HEK293 (cell line): Measurements from ENCODE around the gene RPS6KA2.

ENCODE experiments used
- CTCF ChIA-PET: fragments of 350-600 bp; formaldehyde crosslinking; extraction: SDS; loops from one replicate; lab custom pipeline; 2021; ENCODE audit warnings: antibody characterized with exemption; lab: Yijun Ruan, JAX
- POLR2A ChIA-PET: fragments of 300-600 bp; formaldehyde crosslinking; extraction: SDS; loops from one replicate; lab custom pipeline; 2020; ENCODE audit warnings: antibody characterized with exemption, inconsistent platforms; lab: Yijun Ruan, JAX
- H3K27ac ChIP-seq: fragments of 200-500 bp; sonication (Bioruptor generic); 2 replicates; pipeline ENCODE4 v1.5.1; 2014; ENCODE audit warnings: low read depth, low read length, control low read depth, inconsistent platforms; ENCODE audit errors: extremely low read depth
- H3K36me3 ChIP-seq, 2 experiments: fragments of 200-500 bp in 1 of 2; sonication (Bioruptor generic) in 1 of 2; 1 replicate in 1 of 2; 2 replicates in 1 of 2; pipeline ENCODE4 v1.5.1; 2014 to 2017; ENCODE audit warnings: inconsistent platforms in 2 of 2, low read length in 2 of 2; ENCODE audit not compliant: control insufficient read depth in 2 of 2, insufficient read depth in 1 of 2
- H3K4me1 ChIP-seq: fragments of 200-500 bp; sonication (Bioruptor generic); 2 replicates; pipeline ENCODE4 v1.5.1; 2014; ENCODE audit warnings: mild to moderate bottlenecking, low read length, inconsistent platforms; ENCODE audit not compliant: control insufficient read depth, insufficient read depth
- H3K4me3 ChIP-seq: 2 replicates; pipeline ENCODE4 v1.5.1; 2011; ENCODE audit warnings: low read depth, mild to moderate bottlenecking, control low read depth, low read length, moderate library complexity
- H3K9me3 ChIP-seq: fragments of 200-500 bp; sonication (Bioruptor generic); 2 replicates; pipeline ENCODE4 v1.5.1; 2014; ENCODE audit warnings: low read depth, low read length, inconsistent platforms; ENCODE audit not compliant: control insufficient read depth, insufficient read depth
- BCL11A ChIP-seq: fragments of 450-650 bp; formaldehyde crosslinking; IDR thresholded peaks from 2 replicates; pipeline ENCODE4 v1.5.1; 2016; ENCODE audit warnings: low read depth, missing biosample characterization, missing genetic modification characterization
- HOXC10 ChIP-seq: sonication (generic); formaldehyde crosslinking; IDR thresholded peaks from 2 replicates; pipeline ENCODE4 v1.8.1; 2023; ENCODE audit warnings: mild to moderate bottlenecking, missing genetic modification reagents
- KLF1 ChIP-seq: fragments of 450-650 bp; formaldehyde crosslinking; IDR thresholded peaks from 2 replicates; pipeline ENCODE4 v1.5.1; 2016; ENCODE audit warnings: missing biosample characterization, missing genetic modification characterization
- MYNN ChIP-seq: fragments of 450-650 bp; formaldehyde crosslinking; IDR thresholded peaks from 2 replicates; pipeline ENCODE4 v1.5.1; 2016; ENCODE audit warnings: missing biosample characterization, missing genetic modification characterization, borderline replicate concordance
- PRDM2 ChIP-seq: fragments of 450-650 bp; formaldehyde crosslinking; IDR thresholded peaks from 2 replicates; pipeline ENCODE4 v1.5.1; 2016; ENCODE audit warnings: missing biosample characterization, missing genetic modification characterization, borderline replicate concordance
- SCRT2 ChIP-seq: fragments of 450-650 bp; formaldehyde crosslinking; IDR thresholded peaks from 2 replicates; pipeline ENCODE4 v1.5.1; 2016; ENCODE audit warnings: missing biosample characterization, missing genetic modification characterization
- ZBTB26 ChIP-seq: fragments of 450-650 bp; formaldehyde crosslinking; optimal IDR thresholded peaks from 2 replicates; pipeline ENCODE3; 2016; ENCODE audit warnings: missing biosample characterization, mild to moderate bottlenecking, missing genetic modification characterization
- ZEB2 ChIP-seq: fragments of 450-650 bp; formaldehyde crosslinking; IDR thresholded peaks from 2 replicates; pipeline ENCODE4 v1.5.1; 2016; ENCODE audit warnings: missing biosample characterization, missing genetic modification characterization
- ZNF223 ChIP-seq: fragments of 450-650 bp; formaldehyde crosslinking; IDR thresholded peaks from 2 replicates; pipeline ENCODE4 v1.5.1; 2016; ENCODE audit warnings: missing biosample characterization, missing genetic modification characterization
- ZNF239 ChIP-seq: fragments of 450-650 bp; formaldehyde crosslinking; IDR thresholded peaks from 2 replicates; pipeline ENCODE4 v1.5.1; 2016; ENCODE audit warnings: missing biosample characterization, missing genetic modification characterization
- ZNF274 ChIP-seq, 2 experiments: fragments of 200-500 bp in 1 of 2; fragments of 450-650 bp in 1 of 2; sonication (Bioruptor generic) in 1 of 2; formaldehyde crosslinking in 1 of 2; IDR thresholded peaks; 2 replicates each; pipeline versions ENCODE4 v1.5.1 to v1.6.1; 2014 to 2016; ENCODE audit warnings: borderline replicate concordance in 1 of 2, inconsistent platforms in 1 of 2, low read length in 1 of 2, missing biosample characterization in 1 of 2, missing genetic modification characterization in 1 of 2
- ZNF302 ChIP-seq: fragments of 450-650 bp; formaldehyde crosslinking; IDR thresholded peaks from 2 replicates; pipeline ENCODE4 v1.5.1; 2016; ENCODE audit warnings: missing biosample characterization, missing genetic modification characterization, low read depth
- ZNF37A ChIP-seq: fragments of 450-650 bp; IDR thresholded peaks from 2 replicates; pipeline ENCODE4 v1.5.1; 2018; ENCODE audit warnings: missing biosample characterization, missing genetic modification characterization
- ZNF391 ChIP-seq: fragments of 450-650 bp; formaldehyde crosslinking; IDR thresholded peaks from 2 replicates; pipeline ENCODE4 v1.5.1; 2016; ENCODE audit warnings: low read depth, missing biosample characterization, missing genetic modification characterization, borderline replicate concordance
- ZNF423 ChIP-seq: fragments of 450-650 bp; formaldehyde crosslinking; IDR thresholded peaks from 2 replicates; pipeline ENCODE4 v1.5.1; 2016; ENCODE audit warnings: missing biosample characterization, missing genetic modification characterization
- ZNF560 ChIP-seq: fragments of 450-650 bp; formaldehyde crosslinking; IDR thresholded peaks from 2 replicates; pipeline ENCODE4 v1.5.1; 2017; ENCODE audit warnings: missing biosample characterization, missing genetic modification characterization, borderline replicate concordance
- ZNF596 ChIP-seq: fragments of 450-650 bp; IDR thresholded peaks from 2 replicates; pipeline ENCODE4 v1.5.0; 2018; ENCODE audit warnings: missing biosample characterization, mild to moderate bottlenecking, missing genetic modification characterization, moderate library complexity
- ZNF791 ChIP-seq: fragments of 450-650 bp; formaldehyde crosslinking; IDR thresholded peaks from 2 replicates; pipeline ENCODE4 v1.5.1; 2016; ENCODE audit warnings: missing biosample characterization, missing genetic modification characterization
- ZNF830 ChIP-seq: fragments of 450-650 bp; IDR thresholded peaks from 2 replicates; pipeline ENCODE4 v1.5.0; 2018; ENCODE audit warnings: missing biosample characterization, missing genetic modification characterization, low read depth, mild to moderate bottlenecking, moderate library complexity
- ZXDB ChIP-seq: fragments of 450-650 bp; formaldehyde crosslinking; IDR thresholded peaks from 2 replicates; pipeline ENCODE4 v1.5.1; 2016; ENCODE audit warnings: missing biosample characterization, missing genetic modification characterization
- TF ChIP-seq, protein P1 (sequence below): fragments of 450-650 bp; formaldehyde crosslinking; IDR thresholded peaks from 2 replicates; pipeline ENCODE4 v1.5.1; 2017; ENCODE audit warnings: missing biosample characterization, mild to moderate bottlenecking, missing genetic modification characterization, moderate library complexity

RPS6KA2 gene

DNA sequence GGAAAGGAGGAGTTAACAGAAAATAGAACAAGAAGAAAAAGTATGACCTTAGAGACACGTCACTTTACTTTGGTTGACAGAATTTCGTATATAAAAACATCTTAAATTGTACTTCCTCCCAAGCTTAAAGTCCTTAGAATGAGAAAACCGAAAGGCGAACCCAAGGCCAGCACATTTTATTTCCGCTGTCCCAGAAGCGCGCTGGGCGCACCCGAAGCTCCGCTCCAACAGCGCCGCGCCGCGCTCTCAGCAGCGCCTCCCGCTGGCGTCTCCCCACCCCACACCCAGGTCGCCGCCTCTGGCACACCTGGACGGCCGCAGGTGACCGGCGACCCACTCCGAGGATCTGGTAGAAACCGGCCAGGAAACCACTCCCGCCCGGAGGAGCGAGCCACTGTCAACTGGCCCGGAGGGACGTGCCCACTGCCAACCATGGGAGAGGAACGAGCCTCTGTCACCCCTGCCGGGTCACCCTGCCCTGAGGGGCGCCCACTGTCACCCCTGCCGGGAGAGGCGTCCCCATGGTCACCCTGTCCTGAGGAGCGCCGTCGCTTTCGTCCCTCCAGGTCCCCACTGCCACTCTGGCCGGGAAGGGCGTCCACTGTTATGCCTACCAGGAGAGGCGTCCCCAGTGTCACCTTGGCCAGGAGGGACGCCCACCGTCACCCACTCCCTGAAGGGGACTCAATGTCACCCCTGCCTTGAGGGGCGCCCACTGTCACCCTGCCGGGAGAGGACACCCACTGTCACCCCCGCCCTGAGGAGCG, 245.1 kb downstream of the RPS6KA2 start (continued):
- TF ChIP-seq ZNF596 (tag by site-specific recombination) (no peak), ZNF423 (peak; percentile 89), ZNF37A (tag by site-specific recombination) (no peak), KLF1 (tag by site-specific recombination) (no peak), BCL11A (tag by site-specific recombination) (peak; percentile 85), ZEB2 (tag by site-specific recombination) (peak; percentile 97), ZNF239 (tag by site-specific recombination) (no peak), ZNF302 (tag by site-specific recombination) (no peak)
- TF ChIP-seq, protein P1, sequence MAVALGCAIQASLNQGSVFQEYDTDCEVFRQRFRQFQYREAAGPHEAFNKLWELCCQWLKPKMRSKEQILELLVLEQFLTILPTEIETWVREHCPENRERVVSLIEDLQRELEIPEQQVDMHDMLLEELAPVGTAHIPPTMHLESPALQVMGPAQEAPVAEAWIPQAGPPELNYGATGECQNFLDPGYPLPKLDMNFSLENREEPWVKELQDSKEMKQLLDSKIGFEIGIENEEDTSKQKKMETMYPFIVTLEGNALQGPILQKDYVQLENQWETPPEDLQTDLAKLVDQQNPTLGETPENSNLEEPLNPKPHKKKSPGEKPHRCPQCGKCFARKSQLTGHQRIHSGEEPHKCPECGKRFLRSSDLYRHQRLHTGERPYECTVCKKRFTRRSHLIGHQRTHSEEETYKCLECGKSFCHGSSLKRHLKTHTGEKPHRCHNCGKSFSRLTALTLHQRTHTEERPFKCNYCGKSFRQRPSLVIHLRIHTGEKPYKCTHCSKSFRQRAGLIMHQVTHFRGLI (tag by site-specific recombination), result peak; percentile 23; the same call in 1 of the 2 replicates
- TF ChIP-seq, all 188 proteins: peak for 49

DNA sequence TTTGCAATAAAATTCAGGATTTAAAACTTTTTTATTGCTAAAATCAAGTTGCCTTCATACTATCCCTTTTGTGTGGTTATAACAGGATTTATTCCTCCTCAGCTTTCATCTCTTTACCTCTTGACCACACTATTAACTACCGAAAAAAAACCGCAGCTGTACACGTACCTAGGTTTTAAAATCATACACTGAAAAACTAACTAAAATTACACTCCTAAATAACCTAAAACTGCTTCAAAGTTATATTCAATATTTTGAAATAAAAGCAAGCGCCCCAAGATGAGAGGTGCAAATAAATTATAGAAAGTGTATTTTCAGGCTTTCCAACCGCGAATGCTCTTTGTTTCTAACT, 245.7 kb downstream of the RPS6KA2 start:
- ChIA-PET CTCF (interaction anchor here (0.6 to 4.6 kb wide), 39 partner anchors 9 to 770 kb away, joined by 3 to 37 read pairs (median 4); no protein-coding TSS in a partner anchor), POLR2A (interaction anchor here (0.5 to 1.6 kb wide), 11 partner anchors 8 to 384 kb away, joined by 3 to 7 read pairs (median 3); partner anchors contain the start of genes RPS6KA2 and SFT2D1)
- TF ChIP-seq ZNF560 (no peak), MYNN (tag by site-specific recombination) (no peak), PRDM2 (tag by site-specific recombination) (no peak), KLF1 (tag by site-specific recombination) (no peak), ZNF830 (no peak), HOXC10 (no peak), ZNF391 (tag by site-specific recombination) (no peak)
- no peaks in the 10 kb centered on the region for H3K36me3 ChIP-seq
- 0 out of 2 replicates have a peak, but pooled peaks cover 3% of the 10 kb centered on the region for H3K4me1 ChIP-seq
- H3K27ac ChIP-seq, result no peak overlapping the region
- no peaks in the 10 kb centered on the region for H3K9me3 ChIP-seq
- H3K4me3 ChIP-seq, result peak overlapping the region; percentile 82

DNA sequence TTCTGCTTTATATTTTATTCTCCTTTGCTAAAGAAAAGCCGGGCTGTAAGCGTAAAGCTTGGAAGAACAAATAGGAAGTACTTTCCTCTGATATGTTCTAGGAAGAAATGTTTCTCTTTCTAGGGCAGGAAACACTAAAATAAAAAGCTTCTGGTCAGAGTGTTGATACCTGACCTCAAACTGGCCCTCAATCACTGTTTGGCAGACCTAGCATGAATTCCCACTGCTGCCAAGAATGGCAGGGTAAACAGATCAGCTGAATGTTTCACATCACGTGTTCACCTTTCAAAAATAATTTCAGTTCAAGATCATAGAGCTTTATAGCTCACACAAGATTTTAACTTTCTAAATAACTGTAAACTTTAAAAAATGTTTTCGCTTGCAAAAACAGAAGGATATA, 247.3 kb downstream of the RPS6KA2 start:
- H3K9me3 ChIP-seq, result no peaks in the 10 kb centered on the region
- no peaks in the 10 kb centered on the region for H3K36me3 ChIP-seq
- 0 out of 2 replicates have a peak, but pooled peaks cover 3% of the 10 kb centered on the region for H3K4me1 ChIP-seq
- H3K27ac ChIP-seq, result no peak overlapping the region
- ChIA-PET POLR2A (interaction anchor here (1.4 kb wide), 1 partner anchor 247 kb away, joined by 3 read pairs; the partner anchor contains the start of gene RPS6KA2), CTCF (interaction anchor here (0.7 to 4.6 kb wide), 6 partner anchors 7 to 104 kb away, joined by 3 to 37 read pairs (median 10); no protein-coding TSS in a partner anchor)
- no peak overlapping the region for H3K4me3 ChIP-seq
- TF ChIP-seq SCRT2 (tag by site-specific recombination), result no peak
- no peak for TF ChIP-seq ZXDB (tag by site-specific recombination)
- no peak for TF ChIP-seq ZNF274 (IDR thresholded peaks at IDR 0.05; ENCODE audit: low read length)
- no peak for TF ChIP-seq ZNF274 (tag by site-specific recombination; IDR thresholded peaks at IDR 0.05; ENCODE audit: borderline replicate concordance)
- no peak for TF ChIP-seq ZNF791 (tag by site-specific recombination)
- TF ChIP-seq ZBTB26 (tag by site-specific recombination), result no peak
- TF ChIP-seq ZNF223 (tag by site-specific recombination), result no peak
